OCI-LY3 (cell line): ENCODE results near the gene HAVCR2.
"Not testable (repeated sequence)": the region's sequence is repeated elsewhere in the genome, so short reads cannot be mapped to it uniquely, and the experiment has no call there.

ENCODE experiments used
- H2AFZ ChIP-seq: fragments of 200-600, 300-600 bp; shearing (Covaris generic); 2 replicates; pipeline ENCODE4 v1.6.0; 2014; ENCODE audit warnings: antibody characterized with exemption, low read depth, low read length
- H3K27ac ChIP-seq: fragments of 200-600, 300-600 bp; sonication (generic); 2 replicates; pipeline ENCODE4 v1.5.1; 2014; ENCODE audit warnings: mild to moderate bottlenecking, low read length, moderate library complexity, mixed read lengths
- H3K27me3 ChIP-seq: fragments of 200-600, 300-600 bp; sonication (generic); 2 replicates; pipeline ENCODE4 v1.6.1; 2014; ENCODE audit warnings: low read depth, low read length, mixed read lengths
- H3K36me3 ChIP-seq: fragments of 200-600, 300-600 bp; sonication (generic); replicated peaks from 2 replicates; pipeline ENCODE3; 2014; ENCODE audit warnings: low read depth, low read length, mixed read lengths
- H3K4me1 ChIP-seq: fragments of 300-600, 200-600 bp; sonication (generic); 2 replicates; pipeline ENCODE4 v1.6.1; 2014; ENCODE audit warnings: low read length, mixed read lengths
- H3K4me2 ChIP-seq: fragments of 200-600, 300-600 bp; sonication (generic); 2 replicates; pipeline ENCODE4 v1.6.1; 2014; ENCODE audit warnings: low read length, mixed read lengths
- H3K4me3 ChIP-seq: fragments of 300-600, 200-600 bp; sonication (generic); 2 replicates; pipeline ENCODE4 v1.5.1; 2014; ENCODE audit warnings: antibody characterized with exemption, mild to moderate bottlenecking, low read length, moderate library complexity
- H3K79me2 ChIP-seq: fragments of 300-600, 200-600 bp; shearing (Covaris generic); 2 replicates; pipeline ENCODE4 v1.6.1; 2014; ENCODE audit warnings: mild to moderate bottlenecking, low read length, mixed read lengths
- H3K9ac ChIP-seq: fragments of 300-600, 200-600 bp; shearing (Covaris generic); 2 replicates; pipeline ENCODE4 v1.6.0; 2014; ENCODE audit warnings: mild to moderate bottlenecking, low read length, moderate library complexity
- H3K9me3 ChIP-seq: fragments of 200-600, 300-600 bp; shearing (Covaris generic); 2 replicates; pipeline ENCODE4 v1.6.1; 2014; ENCODE audit warnings: low read length, mixed read lengths; ENCODE audit not compliant: insufficient read depth
- H4K20me1 ChIP-seq: fragments of 200-600, 300-600 bp; sonication (generic); 2 replicates; pipeline ENCODE4 v1.6.1; 2016; ENCODE audit warnings: low read length, mixed read lengths; ENCODE audit not compliant: insufficient read depth
- EZH2phosphoT487 ChIP-seq: fragments of 200-600 bp; shearing (Covaris generic); IDR thresholded peaks from 2 replicates; pipeline ENCODE4 v1.6.1; 2018; ENCODE audit warnings: antibody characterized with exemption, mixed run types, low read depth
- TF ChIP-seq, protein P1 (sequence below): fragments of 200-600, 300-600 bp; sonication (generic); IDR thresholded peaks from 2 replicates; pipeline ENCODE4 v1.5.1; 2014; ENCODE audit warnings: antibody characterized with exemption, low read length, low read depth

Gene HAVCR2

DNA sequence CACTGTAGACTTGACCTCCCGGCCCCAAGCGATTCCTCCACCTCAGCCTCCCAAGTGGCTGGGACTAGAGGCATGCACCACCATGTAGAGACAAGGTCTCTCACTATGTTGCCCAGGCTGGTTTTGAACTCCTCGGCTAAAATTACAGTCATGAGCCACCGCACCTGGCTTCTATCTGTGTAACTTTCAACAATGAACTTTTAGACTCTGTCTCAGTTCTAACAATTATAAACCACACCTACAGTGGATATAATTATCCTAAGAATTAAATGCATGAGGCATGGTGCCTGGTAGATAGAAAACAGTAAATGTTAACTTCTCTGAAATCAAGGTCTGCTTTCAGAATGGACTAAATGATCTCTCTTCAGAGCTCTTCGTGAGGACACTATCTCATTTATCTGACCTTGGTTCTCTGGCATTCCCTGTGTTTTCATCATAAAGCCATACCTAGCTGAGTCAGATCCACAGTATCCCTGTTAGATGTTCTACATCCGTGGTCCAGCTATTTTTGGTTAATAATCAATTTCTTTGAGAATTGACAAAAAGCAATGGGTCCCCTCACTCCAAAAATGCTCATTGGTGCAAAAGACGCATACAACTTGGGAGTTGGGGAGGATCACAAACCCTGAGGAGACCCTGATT lies 57.1 kb downstream of the HAVCR2 start:
- Histone ChIP-seq H3K4me2 (no peak overlapping the region), H4K20me1 (no peaks in the 10 kb centered on the region), H3K4me1 (no peaks in the 10 kb centered on the region), H3K27me3 (no peaks in the 10 kb centered on the region), H3K9ac (no peak overlapping the region), H3K9me3 (no peaks in the 10 kb centered on the region), H3K36me3 (no peaks in the 10 kb centered on the region), H3K79me2 (no peaks in the 10 kb centered on the region), H2AFZ (no peak overlapping the region), H3K4me3 (no peak overlapping the region), H3K27ac (no peak overlapping the region)
- TF ChIP-seq, protein P1, sequence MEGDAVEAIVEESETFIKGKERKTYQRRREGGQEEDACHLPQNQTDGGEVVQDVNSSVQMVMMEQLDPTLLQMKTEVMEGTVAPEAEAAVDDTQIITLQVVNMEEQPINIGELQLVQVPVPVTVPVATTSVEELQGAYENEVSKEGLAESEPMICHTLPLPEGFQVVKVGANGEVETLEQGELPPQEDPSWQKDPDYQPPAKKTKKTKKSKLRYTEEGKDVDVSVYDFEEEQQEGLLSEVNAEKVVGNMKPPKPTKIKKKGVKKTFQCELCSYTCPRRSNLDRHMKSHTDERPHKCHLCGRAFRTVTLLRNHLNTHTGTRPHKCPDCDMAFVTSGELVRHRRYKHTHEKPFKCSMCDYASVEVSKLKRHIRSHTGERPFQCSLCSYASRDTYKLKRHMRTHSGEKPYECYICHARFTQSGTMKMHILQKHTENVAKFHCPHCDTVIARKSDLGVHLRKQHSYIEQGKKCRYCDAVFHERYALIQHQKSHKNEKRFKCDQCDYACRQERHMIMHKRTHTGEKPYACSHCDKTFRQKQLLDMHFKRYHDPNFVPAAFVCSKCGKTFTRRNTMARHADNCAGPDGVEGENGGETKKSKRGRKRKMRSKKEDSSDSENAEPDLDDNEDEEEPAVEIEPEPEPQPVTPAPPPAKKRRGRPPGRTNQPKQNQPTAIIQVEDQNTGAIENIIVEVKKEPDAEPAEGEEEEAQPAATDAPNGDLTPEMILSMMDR = no peak
- no peak for TF ChIP-seq EZH2phosphoT487

GRCh38 chr5:157050050-157050449 lies 58.8 kb downstream of the HAVCR2 start:
- no peaks in the 10 kb centered on the region for H3K4me1 ChIP-seq
- H3K27ac ChIP-seq = no peak overlapping the region
- no peaks in the 10 kb centered on the region for H3K9me3 ChIP-seq
- H4K20me1 ChIP-seq = no peaks in the 10 kb centered on the region
- no peak overlapping the region for H2AFZ ChIP-seq
- H3K79me2 ChIP-seq = no peaks in the 10 kb centered on the region
- no peak for TF ChIP-seq EZH2phosphoT487
- TF ChIP-seq, protein P1 = no peak
- H3K4me3 ChIP-seq = no peak overlapping the region
- no peaks in the 10 kb centered on the region for H3K36me3 ChIP-seq
- H3K9ac ChIP-seq = no peak overlapping the region
- H3K4me2 ChIP-seq = no peak overlapping the region
- H3K27me3 ChIP-seq = no peaks in the 10 kb centered on the region

- Histone ChIP-seq H3K79me2 (no peaks in the 10 kb centered on the region), H3K4me3 (no peak overlapping the region), H3K27me3 (no peaks in the 10 kb centered on the region), H3K4me2 (no peak overlapping the region), H4K20me1 (no peaks in the 10 kb centered on the region), H2AFZ (no peak overlapping the region), H3K4me1 (no peaks in the 10 kb centered on the region), H3K27ac (no peak overlapping the region), H3K9ac (no peak overlapping the region), H3K9me3 (no peaks in the 10 kb centered on the region), H3K36me3 (no peaks in the 10 kb centered on the region)
- no peak for TF ChIP-seq EZH2phosphoT487
- TF ChIP-seq, protein P1 = no peak
These were observed 59.2 kb downstream of the HAVCR2 start for GRCh38 chr5:157049605-157050004.

DNA sequence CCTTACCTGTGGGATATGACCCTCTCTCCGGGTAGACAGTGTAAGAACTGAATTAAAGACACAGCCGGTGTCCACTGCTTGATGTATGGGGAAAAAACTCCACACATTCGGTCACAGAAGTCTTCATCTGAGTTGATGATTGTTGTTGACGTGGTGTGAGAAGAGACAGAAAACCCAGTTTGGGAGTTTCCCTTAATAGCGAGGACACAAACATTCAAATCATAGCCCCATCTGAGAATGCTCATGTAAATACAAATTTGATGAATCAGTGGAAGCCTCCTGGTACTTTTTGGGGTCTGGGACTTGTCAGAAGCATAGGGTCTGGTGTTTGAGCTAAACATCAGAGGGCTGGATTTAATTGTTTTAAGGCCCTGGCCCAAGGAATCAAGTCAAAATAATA lies 60.9 kb downstream of the HAVCR2 start:
- H3K9me3 ChIP-seq = no peaks in the 10 kb centered on the region
- H2AFZ ChIP-seq = no peak overlapping the region
- no peaks in the 10 kb centered on the region for H3K4me1 ChIP-seq
- TF ChIP-seq, protein P1 = no peak
- TF ChIP-seq EZH2phosphoT487 = no peak
- H3K36me3 ChIP-seq = no peaks in the 10 kb centered on the region
- H3K27me3 ChIP-seq = no peaks in the 10 kb centered on the region
- no peak overlapping the region for H3K4me3 ChIP-seq
- H3K4me2 ChIP-seq = no peak overlapping the region
- H3K9ac ChIP-seq = no peak overlapping the region
- H4K20me1 ChIP-seq = no peaks in the 10 kb centered on the region
- H3K27ac ChIP-seq = no peak overlapping the region
- no peaks in the 10 kb centered on the region for H3K79me2 ChIP-seq

DNA sequence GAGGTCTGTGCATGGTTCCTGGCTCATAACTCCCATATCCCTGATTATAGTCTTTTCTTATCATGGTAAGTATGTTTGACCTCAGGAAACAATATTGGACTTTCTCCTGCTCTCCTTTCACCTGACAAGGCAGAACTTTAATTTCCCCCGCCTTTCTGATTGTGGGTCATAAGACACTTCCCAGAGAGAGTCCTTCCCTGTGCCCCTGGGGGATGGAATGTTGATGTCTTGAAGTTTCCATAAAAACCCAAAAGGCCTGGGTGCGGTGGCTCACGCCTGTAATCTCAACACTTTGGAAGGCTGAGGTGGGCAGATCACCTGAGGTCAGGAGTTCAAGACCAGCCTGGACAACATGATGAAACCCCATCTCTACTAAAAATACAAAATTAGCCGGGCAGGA lies 61.8 kb downstream of the HAVCR2 start:
- not testable (repeated sequence) for H3K9me3 ChIP-seq, H3K27ac ChIP-seq, H4K20me1 ChIP-seq, H3K27me3 ChIP-seq, H2AFZ ChIP-seq, H3K4me3 ChIP-seq, H3K9ac ChIP-seq, H3K36me3 ChIP-seq, H3K79me2 ChIP-seq, H3K4me1 ChIP-seq, H3K4me2 ChIP-seq
